Hepatocyte (in vitro differentiated cells): ENCODE data around the gene PCYOX1L. TPM values are rescaled to one million over a fixed set of nuclear protein-coding genes. Genes with fewer than 3 reads are reported as not detected.

Source experiments
- DNase-seq: peaks from one replicate; pipeline ENCODE4 v3.0.0-alpha.2; 2016; ENCODE audit warnings: low spot score
- H2AFZ ChIP-seq: fragments of 200-600 bp; sonication (generic); 2 replicates; pipeline ENCODE4 v1.6.0; 2016; ENCODE audit warnings: antibody characterized with exemption, mild to moderate bottlenecking
- H3K27ac ChIP-seq: fragments of 200-600 bp; sonication (generic); 2 replicates; pipeline ENCODE4 v1.5.1; 2016; ENCODE audit warnings: mild to moderate bottlenecking
- H3K27me3 ChIP-seq: fragments of 200-600 bp; sonication (generic); 2 replicates; pipeline ENCODE4 v1.6.1; 2016
- H3K36me3 ChIP-seq: fragments of 200-600 bp; sonication (generic); replicated peaks from 2 replicates; pipeline ENCODE4 v1.5.1; 2016; ENCODE audit warnings: low read depth; ENCODE audit not compliant: insufficient read depth
- H3K4me1 ChIP-seq: fragments of 200-600 bp; sonication (generic); 2 replicates; pipeline ENCODE4 v1.5.1; 2016; ENCODE audit warnings: mild to moderate bottlenecking, moderate library complexity; ENCODE audit not compliant: insufficient read depth
- H3K4me2 ChIP-seq: fragments of 200-600 bp; sonication (generic); 2 replicates; pipeline ENCODE4 v1.6.0; 2016
- H3K4me3 ChIP-seq: fragments of 200-600 bp; sonication (generic); 2 replicates; pipeline ENCODE4 v1.5.1; 2016; ENCODE audit warnings: mild to moderate bottlenecking
- H3K79me2 ChIP-seq: fragments of 200-600 bp; sonication (generic); 2 replicates; pipeline ENCODE4 v1.6.0; 2017; ENCODE audit warnings: mild to moderate bottlenecking
- H3K9me2 ChIP-seq: fragments of 200-600 bp; sonication (generic); replicated peaks from 2 replicates; pipeline ENCODE4 v1.6.0; 2017; ENCODE audit warnings: mild to moderate bottlenecking; ENCODE audit not compliant: insufficient read depth
- H3K9me3 ChIP-seq: fragments of 200-600 bp; sonication (generic); 2 replicates; pipeline ENCODE4 v1.5.1; 2016; ENCODE audit warnings: low read depth, mild to moderate bottlenecking
- H4K20me1 ChIP-seq: fragments of 200-600 bp; sonication (generic); 2 replicates; pipeline ENCODE4 v1.6.0; 2016; ENCODE audit warnings: mild to moderate bottlenecking; ENCODE audit not compliant: insufficient read depth, poor library complexity, severe bottlenecking
- EZH2 ChIP-seq: fragments of 200-600 bp; sonication (generic); IDR thresholded peaks from 2 replicates; pipeline ENCODE4 v1.6.1; 2016; ENCODE audit warnings: antibody characterized with exemption, mild to moderate bottlenecking, borderline replicate concordance
- EZH2phosphoT487 ChIP-seq: fragments of 200-600 bp; sonication (generic); IDR thresholded peaks from one replicate; pipeline ENCODE4 v1.6.1; 2018; ENCODE audit warnings: antibody characterized with exemption, mild to moderate bottlenecking, low read depth, moderate library complexity; ENCODE audit not compliant: unreplicated experiment, severe bottlenecking
- WGBS: methylation state at CpG from one replicate; pipeline ENCODE4 v1.1.6; 2016; ENCODE audit warnings: low lambda C conversion rate; ENCODE audit errors: missing lambda C conversion rate; 5-methylcytosine and 5-hydroxymethylcytosine counted together
- polyA plus RNA-seq: library from polyadenylated mRNA; unstranded; fragments of >200 nt; fragmentation: Nextera tagmentation; extraction: Ambion mirVana; gene quantifications from 2 replicates; pipeline ENCODE4 v1.2.1, GENCODE V29; 2016
- total RNA-seq: library from RNA; depleted of rRNA; stranded (reverse); fragments of >200 nt; gene quantifications from 2 replicates; pipeline ENCODE4 v1.2.3, GENCODE V29; 2014
- TF ChIP-seq, protein P1 (sequence below): fragments of 200-600 bp; sonication (generic); IDR thresholded peaks from 2 replicates; pipeline ENCODE4 v1.5.1; 2016; ENCODE audit warnings: antibody characterized with exemption, mild to moderate bottlenecking; ENCODE audit not compliant: poor library complexity

Gene PCYOX1L
- total and polyA plus RNA-seq, 2 experiments from 2014 or later: 9.1 to 14.4 TPM

DNA sequence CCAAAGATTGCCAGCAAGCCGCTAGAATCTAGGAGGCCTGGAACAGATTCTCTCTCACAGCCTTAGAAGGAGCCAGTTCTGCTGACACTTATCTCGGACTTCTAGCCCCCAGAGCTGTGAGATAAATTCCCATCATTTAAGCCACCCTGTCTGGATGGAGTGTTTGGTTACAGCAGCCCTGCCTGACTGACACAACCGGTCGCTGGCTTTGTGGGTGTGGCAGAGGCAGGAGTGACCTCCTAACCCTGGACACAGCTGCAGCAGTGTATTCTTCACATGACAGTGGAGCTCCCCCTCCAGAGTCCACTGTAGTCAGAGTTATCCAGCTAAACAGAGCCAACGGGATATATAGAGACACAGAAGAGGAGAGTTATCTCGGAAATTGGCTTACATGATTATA is 42.5 kb downstream of the PCYOX1L start:
- Histone ChIP-seq H3K4me3 (no peak overlapping the region), H3K27me3 (no peaks in the 10 kb centered on the region), H3K79me2 (no peaks in the 10 kb centered on the region), H3K4me1 (peaks cover 26% of the 10 kb centered on the region), H3K9me2 (no peaks in the 10 kb centered on the region), H4K20me1 (no peaks in the 10 kb centered on the region), H3K9me3 (no peaks in the 10 kb centered on the region), H2AFZ (no peak overlapping the region), H3K36me3 (no peaks in the 10 kb centered on the region), H3K27ac (peak overlapping the region; percentile 76), H3K4me2 (no peak overlapping the region)
- 39% methylated on average over 6 of the region's 6 CpGs for WGBS
- no peak for DNase-seq
- no peak for TF ChIP-seq EZH2
- TF ChIP-seq EZH2phosphoT487: no peak
- TF ChIP-seq, protein P1, sequence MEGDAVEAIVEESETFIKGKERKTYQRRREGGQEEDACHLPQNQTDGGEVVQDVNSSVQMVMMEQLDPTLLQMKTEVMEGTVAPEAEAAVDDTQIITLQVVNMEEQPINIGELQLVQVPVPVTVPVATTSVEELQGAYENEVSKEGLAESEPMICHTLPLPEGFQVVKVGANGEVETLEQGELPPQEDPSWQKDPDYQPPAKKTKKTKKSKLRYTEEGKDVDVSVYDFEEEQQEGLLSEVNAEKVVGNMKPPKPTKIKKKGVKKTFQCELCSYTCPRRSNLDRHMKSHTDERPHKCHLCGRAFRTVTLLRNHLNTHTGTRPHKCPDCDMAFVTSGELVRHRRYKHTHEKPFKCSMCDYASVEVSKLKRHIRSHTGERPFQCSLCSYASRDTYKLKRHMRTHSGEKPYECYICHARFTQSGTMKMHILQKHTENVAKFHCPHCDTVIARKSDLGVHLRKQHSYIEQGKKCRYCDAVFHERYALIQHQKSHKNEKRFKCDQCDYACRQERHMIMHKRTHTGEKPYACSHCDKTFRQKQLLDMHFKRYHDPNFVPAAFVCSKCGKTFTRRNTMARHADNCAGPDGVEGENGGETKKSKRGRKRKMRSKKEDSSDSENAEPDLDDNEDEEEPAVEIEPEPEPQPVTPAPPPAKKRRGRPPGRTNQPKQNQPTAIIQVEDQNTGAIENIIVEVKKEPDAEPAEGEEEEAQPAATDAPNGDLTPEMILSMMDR: no peak

- no peak overlapping the region for H3K4me3 ChIP-seq
- H3K27ac ChIP-seq: no peak overlapping the region
- H3K4me1 ChIP-seq: peaks cover 34% of the 10 kb centered on the region
- no peaks in the 10 kb centered on the region for H3K9me3 ChIP-seq
- H3K79me2 ChIP-seq: no peaks in the 10 kb centered on the region
- H3K4me2 ChIP-seq: no peak overlapping the region
- H3K9me2 ChIP-seq: no peaks in the 10 kb centered on the region
- no peak overlapping the region for H2AFZ ChIP-seq
- H4K20me1 ChIP-seq: no peaks in the 10 kb centered on the region
- H3K27me3 ChIP-seq: no peaks in the 10 kb centered on the region
- no peaks in the 10 kb centered on the region for H3K36me3 ChIP-seq
- no peak for DNase-seq
- WGBS: 93% methylated on average over 2 of the region's 2 CpGs
- no peak for TF ChIP-seq EZH2
- no peak for TF ChIP-seq EZH2phosphoT487
- TF ChIP-seq, protein P1: no peak
Observed at GRCh38 chr5:149401051-149401450, 43.2 kb downstream of the PCYOX1L start.

DNA sequence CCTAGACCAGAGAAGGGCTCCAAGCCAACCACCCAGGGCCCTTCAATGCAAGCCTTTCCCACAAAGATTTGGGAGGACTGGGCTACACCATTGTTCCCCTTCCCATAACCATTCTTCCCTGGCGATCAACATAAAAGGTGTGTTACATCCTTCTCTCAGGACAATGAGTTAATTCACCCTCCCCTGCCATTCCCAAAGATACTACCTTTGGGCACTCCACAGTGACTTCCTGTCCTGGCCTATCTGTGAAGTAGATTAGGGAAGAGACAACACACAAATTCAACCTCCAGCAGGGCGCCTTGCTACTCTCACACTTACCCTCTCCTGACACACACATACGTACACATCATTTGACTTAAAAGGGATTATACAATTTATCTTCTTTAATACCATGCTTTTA is 44.4 kb downstream of the PCYOX1L start:
- no peak for DNase-seq
- Histone ChIP-seq H3K9me3 (no peaks in the 10 kb centered on the region), H4K20me1 (no peaks in the 10 kb centered on the region), H3K4me1 (peaks cover 39% of the 10 kb centered on the region), H3K9me2 (no peaks in the 10 kb centered on the region), H2AFZ (no peak overlapping the region), H3K27me3 (no peaks in the 10 kb centered on the region), H3K36me3 (no peaks in the 10 kb centered on the region), H3K79me2 (no peaks in the 10 kb centered on the region), H3K27ac (no peak overlapping the region), H3K4me2 (no peak overlapping the region), H3K4me3 (no peak overlapping the region)
- WGBS: 91% methylated on average over 3 of the region's 3 CpGs
- TF ChIP-seq, protein P1: no peak
- TF ChIP-seq EZH2phosphoT487 (no peak), EZH2 (no peak)
